Measurements from ENCODE around the gene AP2B1. TPM values are rescaled to one million over a fixed set of nuclear protein-coding genes. Genes with fewer than 3 reads are reported as not detected.

Gene AP2B1
- total RNA-seq, 2 experiments from 2014 or later, result 157 to 161 TPM

- H3K36me3 Mint-ChIP-seq (ENCODE audit: low read depth), result no peaks in the 10 kb centered on the region
- ATAC-seq, result no peak
- intact Hi-C loops (cut with micrococcal nuclease), result no loop called here
- H3K27ac Mint-ChIP-seq, result no peak overlapping the region
- H3K4me1 Mint-ChIP-seq (ENCODE audit: low read depth), result peaks cover 10% of the 10 kb centered on the region
- ChIA-PET CTCF (interaction anchor here (1.5 to 10.2 kb wide), 4 partner anchors 20 to 38 kb away, joined by 3 to 292 read pairs (median 44); partner anchors contain the start of gene TAF15), POLR2A (interaction anchor here (1.2 to 1.4 kb wide), 2 partner anchors 40 to 48 kb away, joined by 3 to 7 read pairs; partner anchors contain the start of gene TAF15)
- no peak for DNase-seq
- no peak overlapping the region for H3K4me3 Mint-ChIP-seq
- H3K9me3 Mint-ChIP-seq, result no peaks in the 10 kb centered on the region
- TF ChIP-seq, protein P1, sequence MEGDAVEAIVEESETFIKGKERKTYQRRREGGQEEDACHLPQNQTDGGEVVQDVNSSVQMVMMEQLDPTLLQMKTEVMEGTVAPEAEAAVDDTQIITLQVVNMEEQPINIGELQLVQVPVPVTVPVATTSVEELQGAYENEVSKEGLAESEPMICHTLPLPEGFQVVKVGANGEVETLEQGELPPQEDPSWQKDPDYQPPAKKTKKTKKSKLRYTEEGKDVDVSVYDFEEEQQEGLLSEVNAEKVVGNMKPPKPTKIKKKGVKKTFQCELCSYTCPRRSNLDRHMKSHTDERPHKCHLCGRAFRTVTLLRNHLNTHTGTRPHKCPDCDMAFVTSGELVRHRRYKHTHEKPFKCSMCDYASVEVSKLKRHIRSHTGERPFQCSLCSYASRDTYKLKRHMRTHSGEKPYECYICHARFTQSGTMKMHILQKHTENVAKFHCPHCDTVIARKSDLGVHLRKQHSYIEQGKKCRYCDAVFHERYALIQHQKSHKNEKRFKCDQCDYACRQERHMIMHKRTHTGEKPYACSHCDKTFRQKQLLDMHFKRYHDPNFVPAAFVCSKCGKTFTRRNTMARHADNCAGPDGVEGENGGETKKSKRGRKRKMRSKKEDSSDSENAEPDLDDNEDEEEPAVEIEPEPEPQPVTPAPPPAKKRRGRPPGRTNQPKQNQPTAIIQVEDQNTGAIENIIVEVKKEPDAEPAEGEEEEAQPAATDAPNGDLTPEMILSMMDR (IDR thresholded peaks at IDR 0.05), result no peak
- peaks cover 1% of the 10 kb centered on the region for H3K27me3 Mint-ChIP-seq
These were observed 181.7 kb downstream of the AP2B1 start for GRCh38 chr17:35768797-35769196.

DNA sequence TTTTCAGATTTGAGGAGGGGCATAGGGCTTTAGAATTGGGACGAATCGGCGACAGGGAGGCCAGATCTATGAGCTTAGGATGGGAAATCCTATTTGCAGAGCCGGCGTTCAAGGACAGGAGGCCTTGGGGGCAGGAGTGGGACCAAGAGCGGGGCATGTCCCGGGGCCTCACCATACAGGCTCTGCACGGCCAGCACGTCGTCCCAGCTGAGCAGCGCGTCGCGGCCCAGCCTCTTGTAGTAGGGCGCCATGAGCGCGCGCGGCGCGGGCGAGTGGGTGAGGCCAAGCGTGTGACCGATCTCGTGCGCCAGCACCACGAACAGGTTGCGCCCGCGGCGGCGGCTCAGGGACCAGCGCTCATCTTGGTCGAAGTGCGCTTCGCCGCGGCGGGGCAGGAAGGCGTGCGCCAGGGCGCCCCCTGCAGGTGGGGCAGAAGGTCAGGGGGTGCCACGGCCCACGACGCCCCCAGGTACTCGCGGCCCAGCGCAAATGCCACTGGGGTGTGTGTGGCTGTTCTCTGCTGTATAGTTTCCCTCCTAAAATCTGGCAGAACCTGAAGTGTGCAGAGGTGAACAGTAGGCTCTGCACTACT lies 182.9 kb downstream of the AP2B1 start:
- intact Hi-C loops (cut with micrococcal nuclease), result no loop called here
- ChIA-PET CTCF (interaction anchor here (1.1 to 10.2 kb wide), 4 partner anchors 10 to 37 kb away, joined by 4 to 292 read pairs (median 7); partner anchors contain the start of gene TAF15), POLR2A (no interaction called here)
- no peak for DNase-seq
- Mint-ChIP-seq H3K9me3 (no peaks in the 10 kb centered on the region), H3K27ac (no peak overlapping the region), H3K27me3 (peaks cover 3% of the 10 kb centered on the region), H3K4me1 (ENCODE audit: low read depth) (peaks cover 3% of the 10 kb centered on the region), H3K36me3 (ENCODE audit: low read depth) (no peaks in the 10 kb centered on the region), H3K4me3 (no peak overlapping the region)
- no peak for ATAC-seq
- TF ChIP-seq, protein P1 (IDR thresholded peaks at IDR 0.05), result peak; percentile 37

GRCh38 chr17:35773129-35773528 lies 186.0 kb downstream of the AP2B1 start:
- ChIA-PET POLR2A (interaction anchor here (1.9 kb wide), 1 partner anchor 8 kb away, joined by 4 read pairs; no protein-coding TSS in a partner anchor), CTCF (interaction anchor here (1.8 to 10.2 kb wide), 2 partner anchors 9 to 34 kb away, joined by 5 to 292 read pairs; partner anchors contain the start of gene TAF15)

GRCh38 chr17:35773679-35774425 lies 186.7 kb downstream of the AP2B1 start:
- H3K27ac Mint-ChIP-seq, result no peak overlapping the region
- ATAC-seq (no peak), DNase-seq (no peak)
- ChIA-PET POLR2A (interaction anchor here (1.9 kb wide), 1 partner anchor 8 kb away, joined by 4 read pairs; no protein-coding TSS in a partner anchor), CTCF (interaction anchor here (3.0 kb wide), 1 partner anchor 10 kb away, joined by 15 read pairs; no protein-coding TSS in a partner anchor)
- H3K4me1 Mint-ChIP-seq (ENCODE audit: low read depth), result no peaks in the 10 kb centered on the region
- TF ChIP-seq, protein P1 (IDR thresholded peaks at IDR 0.05), result no peak
- H3K27me3 Mint-ChIP-seq, result peaks cover 6% of the 10 kb centered on the region
- no peaks in the 10 kb centered on the region for H3K9me3 Mint-ChIP-seq
- no peak overlapping the region for H3K4me3 Mint-ChIP-seq
- no peaks in the 10 kb centered on the region for H3K36me3 Mint-ChIP-seq (ENCODE audit: low read depth)
- intact Hi-C loops (cut with micrococcal nuclease), result no loop called here

More at GRCh38 chr17:35773129-35773528, 186.0 kb downstream of the AP2B1 start:
- no peak overlapping the region for H3K4me3 Mint-ChIP-seq
- no peaks in the 10 kb centered on the region for H3K9me3 Mint-ChIP-seq
- H3K27ac Mint-ChIP-seq, result no peak overlapping the region
- ATAC-seq (no peak), DNase-seq (no peak)
- H3K36me3 Mint-ChIP-seq (ENCODE audit: low read depth), result no peaks in the 10 kb centered on the region
- TF ChIP-seq, protein P1 (IDR thresholded peaks at IDR 0.05), result no peak
- intact Hi-C loops (cut with micrococcal nuclease), result no loop called here
- no peaks in the 10 kb centered on the region for H3K4me1 Mint-ChIP-seq (ENCODE audit: low read depth)
- peaks cover 6% of the 10 kb centered on the region for H3K27me3 Mint-ChIP-seq
